Caco-2 (cell line): ENCODE data around the gene CERK. TPM values are rescaled to one million over a fixed set of nuclear protein-coding genes. Genes with fewer than 3 reads are reported as not detected.

ENCODE experiments used
- BruUV-seq: library from RNA; stranded (reverse); fragments of 400-500 nt; replicated peaks from 2 replicates; lab custom pipeline; 2021; lab: Mats Ljungman, UMichigan
- CTCF ChIA-PET: fragments of 300-600 bp; sonication (Branson Sonifier 250); formaldehyde crosslinking; loops from one replicate; lab custom pipeline; 2022; ENCODE audit warnings: antibody characterized with exemption; lab: Charles Lee
- POLR2A ChIA-PET: fragments of 300-600 bp; sonication (Branson Sonifier 250); formaldehyde crosslinking; loops from one replicate; lab custom pipeline; 2022; ENCODE audit warnings: antibody characterized with exemption; lab: Charles Lee
- DNase-seq, 2 experiments: peaks; one replicate each; pipeline versions ENCODE4 v3.0.0 to v3.0.0-alpha.2; 2020 to 2022
- H3K27me3 ChIP-seq: replicated peaks from 2 replicates; pipeline ENCODE4 v1.6.0; 2011; ENCODE audit warnings: low read length; ENCODE audit not compliant: control insufficient read depth, insufficient read depth
- H3K36me3 ChIP-seq: 2 replicates; pipeline ENCODE4 v1.5.1; 2011; ENCODE audit warnings: low read length; ENCODE audit not compliant: control insufficient read depth, insufficient read depth
- H3K4me1 ChIP-seq: fragments of 250-450 bp; sonication (Bioruptor Pico); 2 replicates; pipeline ENCODE4 v1.5.1; 2020; ENCODE audit warnings: mild to moderate bottlenecking
- H3K4me3 ChIP-seq: 2 replicates; pipeline ENCODE4 v1.5.1; 2011; ENCODE audit warnings: low read depth, mild to moderate bottlenecking, control low read depth, low read length
- H3K9me3 ChIP-seq: fragments of 250-450 bp; sonication (Bioruptor Pico); 2 replicates; pipeline ENCODE4 v1.5.1; 2020; ENCODE audit warnings: mild to moderate bottlenecking, moderate library complexity
- H3K27ac Mint-ChIP-seq: one replicate; pipeline ENCODE4 v1.8.0; 2022; ENCODE audit warnings: mixed read lengths; ENCODE audit not compliant: unreplicated experiment
- H3K27me3 Mint-ChIP-seq: one replicate; pipeline ENCODE4 v1.8.0; 2022; ENCODE audit warnings: mixed read lengths; ENCODE audit not compliant: insufficient read depth, unreplicated experiment
- H3K36me3 Mint-ChIP-seq: one replicate; pipeline ENCODE4 v1.8.0; 2022; ENCODE audit warnings: mild to moderate bottlenecking, mixed read lengths; ENCODE audit not compliant: insufficient read depth, unreplicated experiment
- H3K4me1 Mint-ChIP-seq: one replicate; pipeline ENCODE4 v1.8.0; 2022; ENCODE audit warnings: low read depth, mixed read lengths; ENCODE audit not compliant: unreplicated experiment
- H3K4me3 Mint-ChIP-seq: one replicate; pipeline ENCODE4 v1.8.0; 2022; ENCODE audit warnings: mild to moderate bottlenecking, moderate library complexity, mixed read lengths; ENCODE audit not compliant: unreplicated experiment
- H3K9me3 Mint-ChIP-seq: one replicate; pipeline ENCODE4 v1.8.0; 2022; ENCODE audit warnings: mixed read lengths; ENCODE audit not compliant: unreplicated experiment
- intact Hi-C: fragments of 100-400 bp; cut with micrococcal nuclease; formaldehyde crosslinking; loops from one replicate; pipeline ENCODE4 v1.10.0; 2022; ENCODE audit not compliant: unreplicated experiment
- total RNA-seq: library from RNA; stranded (reverse); gene quantifications from 2 replicates; pipeline ENCODE4 v1.2.3, GENCODE V29; 2022
- TF ChIP-seq, protein P1 (sequence below), 2 experiments: fragments of 200-600 bp in 1 of 2; IDR thresholded peaks; 1 replicate in 1 of 2; 2 replicates in 1 of 2; pipeline versions ENCODE4 v1.5.1 to v1.8.0; 2011 to 2022; ENCODE audit warnings: antibody characterized with exemption in 1 of 2, control low read depth in 1 of 2, inconsistent platforms in 1 of 2, low read depth in 1 of 2, low read length in 1 of 2, mild to moderate bottlenecking in 1 of 2, moderate library complexity in 1 of 2; ENCODE audit not compliant: insufficient read depth in 1 of 2, severe bottlenecking in 1 of 2, unreplicated experiment in 1 of 2

Gene CERK
- total RNA-seq, 1 experiment from 2014 or later, result 35.0 TPM

DNA sequence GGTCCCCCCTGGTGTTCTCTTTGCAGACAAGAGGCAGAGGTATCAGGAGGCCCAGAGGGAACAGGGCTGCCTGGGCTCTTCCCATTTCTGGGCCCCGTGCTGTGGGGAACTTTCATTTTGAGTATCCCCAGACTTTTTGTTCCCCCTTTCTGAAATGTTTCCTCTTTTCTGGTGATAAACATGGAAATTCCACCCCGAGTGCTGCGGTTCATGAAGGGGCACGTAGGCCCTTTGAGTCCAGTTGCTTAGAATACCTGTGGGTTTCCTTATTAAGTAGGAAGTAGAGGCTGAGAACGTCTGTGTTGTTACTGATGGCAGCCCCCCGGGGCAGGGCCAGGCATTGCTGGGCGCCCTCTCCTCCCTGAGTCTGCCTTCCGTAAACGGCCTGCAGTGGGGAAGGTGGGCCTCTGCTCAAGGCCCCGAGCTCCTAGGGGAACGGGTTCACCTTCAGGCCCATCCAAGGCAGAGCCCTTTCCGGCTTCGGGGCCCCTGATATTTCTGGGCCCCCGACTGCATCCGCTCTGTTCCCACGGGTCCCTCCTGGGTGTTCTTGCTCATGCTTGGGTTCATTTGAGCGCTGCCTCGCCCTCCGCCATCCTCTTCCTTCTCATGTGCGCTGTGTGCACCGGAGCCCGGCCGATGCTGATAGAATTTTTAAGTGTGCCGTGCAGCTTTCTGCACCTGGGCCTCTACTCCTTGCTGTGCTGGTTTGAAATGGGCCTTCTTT lies 36.4 kb upstream of the CERK start:
- ChIA-PET CTCF (interaction anchor here (1.0 to 1.6 kb wide), 4 partner anchors 12 to 24 kb away, joined by 4 to 9 read pairs (median 7); partner anchors contain the start of gene TBC1D22A), POLR2A (interaction anchor here (0.7 to 2.2 kb wide), 3 partner anchors 12 to 187 kb away, joined by 4 to 41 read pairs (median 7); partner anchors contain the start of gene TBC1D22A)
- Histone ChIP-seq H3K4me3 (no peak overlapping the region), H3K27me3 (no peaks in the 10 kb centered on the region), H3K4me1 (peaks cover 38% of the 10 kb centered on the region), H3K9me3 (no peaks in the 10 kb centered on the region), H3K36me3 (no peaks in the 10 kb centered on the region; the same call in 1 of the 2 replicates)
- Mint-ChIP-seq H3K4me1 (peaks cover 34% of the 10 kb centered on the region), H3K27ac (peak overlapping the region; percentile 84), H3K27me3 (no peaks in the 10 kb centered on the region), H3K9me3 (no peaks in the 10 kb centered on the region), H3K4me3 (peak overlapping the region; percentile 44), H3K36me3 (peaks cover 12% of the 10 kb centered on the region)
- TF ChIP-seq, protein P1, sequence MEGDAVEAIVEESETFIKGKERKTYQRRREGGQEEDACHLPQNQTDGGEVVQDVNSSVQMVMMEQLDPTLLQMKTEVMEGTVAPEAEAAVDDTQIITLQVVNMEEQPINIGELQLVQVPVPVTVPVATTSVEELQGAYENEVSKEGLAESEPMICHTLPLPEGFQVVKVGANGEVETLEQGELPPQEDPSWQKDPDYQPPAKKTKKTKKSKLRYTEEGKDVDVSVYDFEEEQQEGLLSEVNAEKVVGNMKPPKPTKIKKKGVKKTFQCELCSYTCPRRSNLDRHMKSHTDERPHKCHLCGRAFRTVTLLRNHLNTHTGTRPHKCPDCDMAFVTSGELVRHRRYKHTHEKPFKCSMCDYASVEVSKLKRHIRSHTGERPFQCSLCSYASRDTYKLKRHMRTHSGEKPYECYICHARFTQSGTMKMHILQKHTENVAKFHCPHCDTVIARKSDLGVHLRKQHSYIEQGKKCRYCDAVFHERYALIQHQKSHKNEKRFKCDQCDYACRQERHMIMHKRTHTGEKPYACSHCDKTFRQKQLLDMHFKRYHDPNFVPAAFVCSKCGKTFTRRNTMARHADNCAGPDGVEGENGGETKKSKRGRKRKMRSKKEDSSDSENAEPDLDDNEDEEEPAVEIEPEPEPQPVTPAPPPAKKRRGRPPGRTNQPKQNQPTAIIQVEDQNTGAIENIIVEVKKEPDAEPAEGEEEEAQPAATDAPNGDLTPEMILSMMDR (IDR thresholded peaks at IDR 0.05; ENCODE audit: insufficient read depth in 1 of 2, low read depth in 1 of 2, low read length in 1 of 2, severe bottlenecking in 1 of 2, unreplicated experiment in 1 of 2), result no peak
- intact Hi-C loops, result loop anchor here (1.0 to 2.0 kb wide), 2 partner anchors 12 to 28 kb away; partner anchors contain the start of gene TBC1D22A
- TSS peak; percentile 39 for BruUV-seq
- DNase-seq, result no peak

DNA sequence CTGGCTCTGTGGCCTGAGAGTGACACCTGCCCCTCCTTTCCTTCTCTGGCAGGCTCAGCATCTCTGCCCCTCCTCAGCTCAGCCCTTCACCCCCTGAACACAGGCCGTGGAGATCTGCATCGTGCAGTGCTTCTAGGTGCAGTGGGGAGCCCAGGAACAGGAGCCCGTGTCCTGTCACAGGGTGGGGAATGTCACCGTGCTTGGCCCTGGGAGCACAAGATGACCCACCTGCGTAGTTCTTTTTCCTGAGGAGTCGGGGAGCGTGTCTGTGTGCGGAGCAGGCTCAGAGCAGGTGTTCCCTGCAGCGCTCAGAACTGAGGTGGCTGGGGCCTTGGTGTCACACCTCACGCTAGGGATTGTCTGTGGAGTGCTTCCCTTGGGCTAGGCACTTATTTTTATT lies 35.0 kb upstream of the CERK start:
- no TSS peak for BruUV-seq
- H3K4me1 ChIP-seq, result peaks cover 38% of the 10 kb centered on the region
- H3K4me3 Mint-ChIP-seq, result no peak overlapping the region
- TF ChIP-seq, protein P1 (IDR thresholded peaks at IDR 0.05; ENCODE audit: insufficient read depth in 1 of 2, low read depth in 1 of 2, low read length in 1 of 2, severe bottlenecking in 1 of 2, unreplicated experiment in 1 of 2), result no peak
- no peaks in the 10 kb centered on the region for H3K9me3 Mint-ChIP-seq
- no peak for DNase-seq
- no peaks in the 10 kb centered on the region for H3K9me3 ChIP-seq
- H3K36me3 ChIP-seq, result no peaks in the 10 kb centered on the region; the same call in 1 of the 2 replicates
- H3K4me1 Mint-ChIP-seq, result peaks cover 35% of the 10 kb centered on the region
- ChIA-PET CTCF (no interaction called here), POLR2A (interaction anchor here (0.8 to 2.2 kb wide), 2 partner anchors 10 to 14 kb away, joined by 3 to 41 read pairs; partner anchors contain the start of gene TBC1D22A)
- no peak overlapping the region for H3K4me3 ChIP-seq
- H3K27me3 ChIP-seq, result no peaks in the 10 kb centered on the region
- H3K27ac Mint-ChIP-seq, result peak overlapping the region; percentile 84
- H3K27me3 Mint-ChIP-seq, result no peaks in the 10 kb centered on the region
- intact Hi-C loops, result no loop called here
- peaks cover 12% of the 10 kb centered on the region for H3K36me3 Mint-ChIP-seq

DNA sequence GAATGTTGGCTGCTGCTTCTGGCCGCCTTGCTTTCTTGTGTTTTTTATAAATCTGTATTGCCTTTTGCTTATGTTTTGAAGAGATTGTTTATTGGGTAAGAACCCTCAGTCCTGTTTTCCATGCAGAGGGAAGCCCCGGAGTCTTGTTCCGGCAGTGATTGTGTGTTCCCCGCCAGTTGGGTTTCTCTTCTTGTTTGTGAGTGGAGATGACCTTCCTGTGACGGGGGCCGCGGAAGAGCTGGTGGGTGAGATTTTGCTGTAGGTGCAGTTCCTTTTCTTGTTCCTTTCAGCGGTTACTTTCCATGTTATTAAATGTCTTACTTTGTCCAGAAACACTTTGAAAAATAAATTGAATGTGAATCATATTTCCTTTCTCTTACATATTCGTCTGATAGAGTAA lies 32.7 kb upstream of the CERK start:
- Mint-ChIP-seq H3K4me1 (peaks cover 25% of the 10 kb centered on the region), H3K27me3 (no peaks in the 10 kb centered on the region), H3K9me3 (no peaks in the 10 kb centered on the region), H3K27ac (no peak overlapping the region), H3K4me3 (no peak overlapping the region), H3K36me3 (peaks cover 14% of the 10 kb centered on the region)
- no peak overlapping the region for H3K4me3 ChIP-seq
- CTCF ChIA-PET, result interaction anchor here (0.8 kb wide), 1 partner anchor 33 kb away, joined by 4 read pairs; no protein-coding TSS in a partner anchor
- POLR2A ChIA-PET, result no interaction called here
- no peaks in the 10 kb centered on the region for H3K9me3 ChIP-seq
- H3K27me3 ChIP-seq, result no peaks in the 10 kb centered on the region
- intact Hi-C loops, result no loop called here
- TF ChIP-seq, protein P1 (IDR thresholded peaks at IDR 0.05; ENCODE audit: insufficient read depth in 1 of 2, low read depth in 1 of 2, low read length in 1 of 2, severe bottlenecking in 1 of 2, unreplicated experiment in 1 of 2), result no peak
- peaks cover 28% of the 10 kb centered on the region for H3K4me1 ChIP-seq
- BruUV-seq, result no TSS peak
- no peaks in the 10 kb centered on the region for H3K36me3 ChIP-seq
- no peak for DNase-seq
